CD8-positive, alpha-beta memory T cell (primary cell): ENCODE results near the gene RASAL3. TPM values are rescaled to one million over a fixed set of nuclear protein-coding genes. Genes with fewer than 3 reads are reported as not detected.
A peak's percentile ranks its signal among the peaks of the same experiment; 100 is the strongest.
"Not testable (repeated sequence)": the region's sequence is repeated elsewhere in the genome, so short reads cannot be mapped to it uniquely, and the experiment has no call there.

Experiments used
- CTCF ChIA-PET: fragments of 350-600 bp; sonication (Branson Sonifier 250); formaldehyde crosslinking; loops from one replicate; lab custom pipeline; 2021; ENCODE audit warnings: antibody characterized with exemption; lab: Charles Lee
- POLR2A ChIA-PET: fragments of 350-600 bp; sonication (Branson Sonifier 250); formaldehyde crosslinking; loops from one replicate; lab custom pipeline; 2021; ENCODE audit warnings: antibody characterized with exemption; lab: Charles Lee
- DNase-seq, 5 donors: peaks; one replicate each; pipeline versions ENCODE4 v3.0.0 to v3.0.0-alpha.2; 2020 to 2022; ENCODE audit warnings: mixed read lengths in 1 of 5
- H3K27ac ChIP-seq: one replicate; pipeline ENCODE4 v1.7.0; 2013; ENCODE audit warnings: low read depth, mild to moderate bottlenecking, low read length, moderate library complexity
- H3K27me3 ChIP-seq: 2 replicates; pipeline ENCODE4 v1.7.0; 2013; ENCODE audit warnings: low read length, mild to moderate bottlenecking; ENCODE audit not compliant: insufficient read depth, poor library complexity, severe bottlenecking
- H3K36me3 ChIP-seq: 2 replicates; pipeline ENCODE4 v1.7.0; 2013; ENCODE audit warnings: mild to moderate bottlenecking, low read length, moderate library complexity; ENCODE audit not compliant: insufficient read depth
- H3K4me1 ChIP-seq: 2 replicates; pipeline ENCODE4 v1.7.0; 2013; ENCODE audit warnings: mild to moderate bottlenecking, low read length, moderate library complexity; ENCODE audit not compliant: insufficient read depth
- H3K4me3 ChIP-seq: 2 replicates; pipeline ENCODE4 v1.7.0; 2013; ENCODE audit warnings: mild to moderate bottlenecking, low read length
- H3K9me3 ChIP-seq: 2 replicates; pipeline ENCODE4 v1.7.0; 2013; ENCODE audit warnings: mild to moderate bottlenecking, low read length
- H3K27ac Mint-ChIP-seq, 8 donors: one replicate each; pipeline ENCODE4 v1.8.0; 2020 to 2021; ENCODE audit warnings: mixed read lengths in 8 of 8, mild to moderate bottlenecking in 6 of 8, inconsistent platforms in 3 of 8, moderate library complexity in 3 of 8
- H3K27me3 Mint-ChIP-seq, 2 donors: one replicate each; pipeline ENCODE4 v1.8.0; 2020 to 2021; ENCODE audit warnings: mixed read lengths in 2 of 2, mild to moderate bottlenecking in 1 of 2, moderate library complexity in 1 of 2
- H3K36me3 Mint-ChIP-seq, 3 donors: one replicate each; pipeline ENCODE4 v1.8.0; 2020 to 2021; ENCODE audit warnings: mixed read lengths in 3 of 3, inconsistent platforms in 1 of 3, mild to moderate bottlenecking in 1 of 3
- H3K4me1 Mint-ChIP-seq, 3 donors: one replicate each; pipeline ENCODE4 v1.8.0; 2020 to 2021; ENCODE audit warnings: mixed read lengths in 3 of 3, inconsistent platforms in 1 of 3, mild to moderate bottlenecking in 1 of 3
- H3K4me3 Mint-ChIP-seq, 7 donors: one replicate each; pipeline ENCODE4 v1.8.0; 2020 to 2021; ENCODE audit warnings: mixed read lengths in 7 of 7, mild to moderate bottlenecking in 6 of 7, moderate library complexity in 4 of 7, inconsistent platforms in 2 of 7
- H3K9me3 Mint-ChIP-seq, 5 donors: one replicate each; pipeline ENCODE4 v1.8.0; 2020 to 2022; ENCODE audit warnings: mixed read lengths in 5 of 5, mild to moderate bottlenecking in 3 of 5, moderate library complexity in 2 of 5, inconsistent platforms in 1 of 5
- polyA plus RNA-seq: library from polyadenylated mRNA; unstranded; fragments of 300-500 nt; fragmentation: Illumina TruSeq; gene quantifications from one replicate; pipeline ENCODE4 v1.2.3, GENCODE V29; 2021
- total RNA-seq, 2 experiments: library from RNA; stranded (reverse); gene quantifications; one replicate each; pipeline ENCODE4 v1.2.3, GENCODE V29; 2021

Gene RASAL3
- total and polyA plus RNA-seq, 3 experiments from 2014 or later, result 120 to 144 (median 125) TPM

DNA sequence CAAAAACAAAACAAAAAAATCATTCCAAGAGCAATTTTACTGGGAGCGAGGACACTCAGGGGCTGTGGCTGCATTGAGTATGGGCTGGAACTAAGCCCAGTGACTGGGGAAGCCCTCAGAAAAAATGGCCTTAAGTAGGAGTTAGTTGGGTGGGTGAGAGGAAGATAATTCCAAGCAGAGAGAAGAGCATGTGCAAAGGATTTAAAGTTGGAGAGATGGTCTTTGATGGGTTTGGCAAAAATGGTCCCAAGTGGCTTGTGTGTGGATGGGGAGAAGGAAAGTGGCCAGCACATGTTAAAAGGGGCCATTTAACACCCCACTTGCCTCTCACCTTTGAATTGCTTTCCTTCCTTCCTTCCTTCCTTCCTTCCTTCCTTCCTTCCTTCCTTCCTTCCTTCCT lies 37.3 kb upstream of the RASAL3 start:
- no peaks in the 10 kb centered on the region for H3K9me3 Mint-ChIP-seq
- Histone ChIP-seq H3K4me1 (no peaks in the 10 kb centered on the region), H3K36me3 (no peaks in the 10 kb centered on the region), H3K9me3 (no peaks in the 10 kb centered on the region), H3K27ac (no peak overlapping the region), H3K4me3 (no peak overlapping the region), H3K27me3 (no peaks in the 10 kb centered on the region)
- H3K4me1 Mint-ChIP-seq, result peaks cover 3 to 19% (median 5%) of the 10 kb centered on the region in 3 donors
- H3K36me3 Mint-ChIP-seq, result no peaks in the 10 kb centered on the region
- no peak for DNase-seq
- no peak overlapping the region for H3K27ac Mint-ChIP-seq
- no peak overlapping the region for H3K4me3 Mint-ChIP-seq
- peaks cover 0 to 7% of the 10 kb centered on the region in 2 donors for H3K27me3 Mint-ChIP-seq
- POLR2A ChIA-PET, result no interaction called here
- CTCF ChIA-PET, result interaction anchor here (2.0 kb wide), 1 partner anchor 13 kb away, joined by 5 read pairs; no protein-coding TSS in a partner anchor

DNA sequence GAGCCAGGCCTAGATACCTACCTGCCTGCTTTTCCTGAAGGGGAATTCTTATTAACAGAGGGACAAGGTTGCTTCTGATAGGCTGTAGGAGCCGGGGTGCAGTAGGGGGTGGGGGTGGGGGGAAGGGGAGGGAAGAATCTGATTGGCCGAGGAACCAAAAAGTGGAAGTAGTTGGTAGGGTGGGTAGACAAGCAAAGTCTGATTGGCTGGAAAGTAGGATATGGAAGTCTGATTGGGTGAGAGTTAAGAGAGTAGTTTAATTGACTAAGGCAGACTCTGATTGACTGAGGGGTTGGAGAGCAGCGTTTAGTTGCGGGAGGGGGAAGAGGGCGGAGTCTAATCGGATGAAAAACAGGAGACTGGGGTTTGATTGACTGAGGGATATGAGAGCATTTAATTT lies 34.6 kb upstream of the RASAL3 start:
- Histone ChIP-seq H3K9me3 (no peaks in the 10 kb centered on the region), H3K4me3 (no peak overlapping the region), H3K27ac (no peak overlapping the region), H3K27me3 (no peaks in the 10 kb centered on the region), H3K36me3 (no peaks in the 10 kb centered on the region), H3K4me1 (no peaks in the 10 kb centered on the region)
- ChIA-PET POLR2A (no interaction called here), CTCF (no interaction called here)
- Mint-ChIP-seq H3K27me3 (peaks cover 0 to 2% of the 10 kb centered on the region in 2 donors), H3K36me3 (no peaks in the 10 kb centered on the region), H3K4me3 (no peak overlapping the region), H3K4me1 (peaks cover 3 to 19% (median 5%) of the 10 kb centered on the region in 3 donors), H3K9me3 (no peaks in the 10 kb centered on the region), H3K27ac (peak overlapping the region in 2 of 8 donors; percentile 37 to 87)
- DNase-seq, result no peak

DNA sequence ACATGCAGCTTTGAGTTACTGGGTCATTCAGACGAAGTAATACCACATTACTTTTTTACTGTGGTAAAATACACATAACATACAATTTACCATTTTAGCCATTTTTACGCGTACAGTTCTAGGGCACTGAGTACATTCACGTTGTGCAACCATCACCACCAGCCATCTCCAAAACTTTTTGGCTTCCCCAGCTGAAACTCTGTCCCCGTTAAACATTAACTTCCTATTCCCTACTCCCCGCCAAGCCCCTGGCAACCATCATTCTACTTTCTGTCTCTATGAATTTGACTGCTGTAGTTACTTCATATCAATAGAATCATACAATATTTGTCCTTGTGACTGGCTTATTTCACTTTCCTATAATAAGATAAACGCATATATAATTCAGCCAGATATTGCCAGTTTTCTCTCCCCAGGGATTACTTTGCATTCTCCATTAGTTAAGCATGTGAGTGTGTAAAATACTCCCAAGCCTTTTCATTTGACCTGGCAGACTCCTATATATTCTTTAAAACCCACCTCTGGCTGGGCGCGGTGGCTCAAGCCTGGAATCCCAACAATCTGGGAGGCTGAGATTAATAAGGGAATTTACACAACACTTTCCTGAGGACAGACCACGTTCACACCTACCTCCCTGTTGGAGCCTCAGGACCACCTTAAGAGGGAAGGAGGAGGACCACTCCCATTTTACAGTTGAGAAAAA lies 34.0 kb upstream of the RASAL3 start:
- no peak overlapping the region for H3K27ac ChIP-seq
- POLR2A ChIA-PET, result no interaction called here
- no peaks in the 10 kb centered on the region for H3K27me3 ChIP-seq
- Mint-ChIP-seq H3K36me3 (no peaks in the 10 kb centered on the region), H3K27ac (no peak overlapping the region), H3K9me3 (no peaks in the 10 kb centered on the region), H3K4me3 (no peak overlapping the region), H3K27me3 (peaks cover 0 to 2% of the 10 kb centered on the region in 2 donors), H3K4me1 (peaks cover 3 to 19% (median 5%) of the 10 kb centered on the region in 3 donors)
- no peaks in the 10 kb centered on the region for H3K9me3 ChIP-seq
- no peaks in the 10 kb centered on the region for H3K4me1 ChIP-seq
- no peak overlapping the region for H3K4me3 ChIP-seq
- H3K36me3 ChIP-seq, result no peaks in the 10 kb centered on the region
- DNase-seq, result no peak
- CTCF ChIA-PET, result no interaction called here

DNA sequence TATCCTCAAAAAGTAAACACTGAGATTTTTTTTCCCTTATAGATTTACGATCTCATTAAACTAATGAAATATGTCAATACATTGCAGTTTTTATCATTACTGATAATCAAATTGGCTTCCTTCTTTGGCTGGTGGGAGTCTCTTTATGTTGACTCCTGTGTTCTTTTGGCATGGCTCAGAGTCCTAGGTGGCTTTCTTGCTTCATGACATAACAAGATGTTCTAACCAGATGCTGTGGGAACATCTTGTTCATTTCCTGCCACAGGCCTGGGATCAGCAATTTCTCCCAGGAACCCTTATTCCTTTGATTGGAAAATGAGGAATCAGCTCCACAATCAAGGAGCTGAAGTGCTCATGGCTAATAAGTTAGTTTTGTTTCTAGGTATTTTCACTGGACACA lies 30.8 kb upstream of the RASAL3 start:
- H3K27ac Mint-ChIP-seq, result no peak overlapping the region

DNA sequence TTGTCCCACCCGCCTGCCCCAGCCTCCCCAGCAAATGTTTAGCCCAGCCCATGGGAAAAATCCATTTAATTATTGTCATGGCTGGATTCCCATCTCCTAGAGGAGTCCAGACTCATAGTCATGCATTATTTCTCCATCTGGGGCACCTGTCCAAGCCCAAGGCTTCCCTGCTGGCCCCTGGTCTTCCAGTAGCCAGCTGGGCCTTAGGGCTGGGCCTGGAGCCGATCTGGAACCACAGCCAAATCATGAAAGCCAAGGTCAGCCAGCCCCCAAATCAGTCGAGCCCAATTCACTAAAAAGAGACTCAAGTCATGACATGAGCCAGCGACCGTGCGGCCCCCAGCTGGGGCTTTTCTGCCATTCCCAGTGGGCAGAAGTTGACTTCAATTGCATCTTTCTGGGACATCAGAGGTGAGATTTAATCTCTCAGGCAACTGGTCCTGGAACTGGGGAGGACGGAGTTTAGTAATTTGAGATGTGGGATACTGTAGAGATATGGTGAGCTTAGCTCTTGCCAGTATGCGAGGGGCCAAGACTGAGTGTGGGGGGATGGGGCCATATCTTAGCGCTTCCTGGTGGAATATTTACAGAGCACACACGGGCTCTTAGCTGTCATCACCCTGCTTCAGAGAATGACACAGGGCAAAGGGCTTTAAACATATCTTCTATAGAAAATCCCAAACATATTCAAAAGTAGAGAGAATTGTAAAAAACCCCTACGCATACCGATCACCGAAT lies 24.3 kb upstream of the RASAL3 start:
- no peak overlapping the region for H3K27ac Mint-ChIP-seq
- no peak overlapping the region for H3K4me3 Mint-ChIP-seq
- Histone ChIP-seq H3K27ac (no peak overlapping the region), H3K4me3 (no peak overlapping the region), H3K9me3 (no peaks in the 10 kb centered on the region), H3K4me1 (no peaks in the 10 kb centered on the region), H3K36me3 (no peaks in the 10 kb centered on the region), H3K27me3 (no peaks in the 10 kb centered on the region)
- ChIA-PET CTCF (no interaction called here), POLR2A (no interaction called here)
- no peaks in the 10 kb centered on the region for H3K36me3 Mint-ChIP-seq
- H3K4me1 Mint-ChIP-seq, result peaks cover 0 to 3% (median 0%) of the 10 kb centered on the region in 3 donors
- H3K27me3 Mint-ChIP-seq, result no peaks in the 10 kb centered on the region
- no peaks in the 10 kb centered on the region for H3K9me3 Mint-ChIP-seq
- no peak for DNase-seq

More for the DNA sequence above, 30.8 kb upstream of the RASAL3 start:
- H3K36me3 ChIP-seq, result no peaks in the 10 kb centered on the region
- no peak overlapping the region for H3K4me3 ChIP-seq
- ChIA-PET POLR2A (no interaction called here), CTCF (no interaction called here)
- H3K27ac ChIP-seq, result no peak overlapping the region
- Mint-ChIP-seq H3K4me1 (peaks cover 0 to 6% (median 0%) of the 10 kb centered on the region in 3 donors), H3K36me3 (no peaks in the 10 kb centered on the region), H3K9me3 (no peaks in the 10 kb centered on the region), H3K27me3 (peaks cover 0 to 2% of the 10 kb centered on the region in 2 donors), H3K4me3 (no peak overlapping the region)
- DNase-seq, result no peak
- H3K9me3 ChIP-seq, result no peaks in the 10 kb centered on the region
- no peaks in the 10 kb centered on the region for H3K4me1 ChIP-seq
- H3K27me3 ChIP-seq, result no peaks in the 10 kb centered on the region

DNA sequence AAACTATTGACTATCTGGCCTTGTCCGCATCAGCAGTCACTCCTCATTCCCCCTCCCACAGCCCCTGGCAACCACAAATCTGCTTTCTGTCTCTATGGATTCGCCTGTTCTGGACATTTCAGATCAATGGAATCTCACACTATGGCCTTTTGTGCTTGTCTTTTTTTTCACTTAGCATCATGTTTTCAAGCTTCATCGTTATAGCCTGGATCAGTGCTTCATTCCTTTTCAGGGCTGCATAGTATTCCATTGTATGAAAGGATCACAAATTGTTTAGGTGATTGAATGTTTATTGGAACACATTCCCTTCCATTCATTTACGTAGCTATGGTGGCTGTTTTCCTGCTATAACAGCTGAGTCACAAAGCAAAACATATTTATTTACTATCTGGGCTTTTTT lies 22.7 kb upstream of the RASAL3 start:
- Histone ChIP-seq H3K27ac (no peak overlapping the region), H3K9me3 (no peaks in the 10 kb centered on the region), H3K4me3 (no peak overlapping the region), H3K27me3 (no peaks in the 10 kb centered on the region), H3K4me1 (no peaks in the 10 kb centered on the region), H3K36me3 (no peaks in the 10 kb centered on the region)
- Mint-ChIP-seq H3K4me1 (peaks cover 0 to 4% (median 3%) of the 10 kb centered on the region in 3 donors), H3K4me3 (no peak overlapping the region), H3K27me3 (no peaks in the 10 kb centered on the region), H3K9me3 (no peaks in the 10 kb centered on the region), H3K27ac (no peak overlapping the region), H3K36me3 (no peaks in the 10 kb centered on the region)
- no peak for DNase-seq
- ChIA-PET POLR2A (no interaction called here), CTCF (interaction anchor here (0.7 to 1.0 kb wide), 2 partner anchors 64 to 234 kb away, joined by 3 read pairs; no protein-coding TSS in a partner anchor)

DNA sequence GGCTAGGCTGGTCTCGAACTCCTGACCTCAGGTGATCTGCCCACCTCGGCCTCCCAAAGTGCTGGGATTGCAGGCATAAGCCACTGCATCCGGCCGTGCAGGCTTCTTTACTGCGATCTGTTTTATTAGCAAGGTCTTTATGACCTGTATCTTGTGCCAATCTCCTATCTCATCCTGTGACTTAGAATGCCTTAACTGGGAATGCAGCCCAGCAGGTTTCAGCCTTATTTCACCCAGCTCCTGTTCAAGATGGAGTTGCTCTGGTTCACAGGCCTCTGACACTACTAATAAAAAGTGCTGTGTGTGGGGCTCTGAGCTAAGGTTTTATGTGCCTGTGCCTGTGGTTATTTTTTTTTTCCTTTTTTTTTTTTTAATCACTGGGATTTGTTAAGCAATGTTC lies 21.4 kb upstream of the RASAL3 start:
- H3K9me3 Mint-ChIP-seq, H3K4me1 Mint-ChIP-seq, H3K4me1 ChIP-seq, H3K36me3 ChIP-seq, H3K9me3 ChIP-seq, H3K27me3 Mint-ChIP-seq, POLR2A ChIA-PET, H3K4me3 ChIP-seq, H3K4me3 Mint-ChIP-seq, H3K27ac ChIP-seq, H3K27ac Mint-ChIP-seq, H3K27me3 ChIP-seq, DNase-seq, H3K36me3 Mint-ChIP-seq: not testable (repeated sequence)
- CTCF ChIA-PET, result interaction anchor here (0.8 kb wide), 1 partner anchor 20 kb away, joined by 4 read pairs; no protein-coding TSS in a partner anchor

DNA sequence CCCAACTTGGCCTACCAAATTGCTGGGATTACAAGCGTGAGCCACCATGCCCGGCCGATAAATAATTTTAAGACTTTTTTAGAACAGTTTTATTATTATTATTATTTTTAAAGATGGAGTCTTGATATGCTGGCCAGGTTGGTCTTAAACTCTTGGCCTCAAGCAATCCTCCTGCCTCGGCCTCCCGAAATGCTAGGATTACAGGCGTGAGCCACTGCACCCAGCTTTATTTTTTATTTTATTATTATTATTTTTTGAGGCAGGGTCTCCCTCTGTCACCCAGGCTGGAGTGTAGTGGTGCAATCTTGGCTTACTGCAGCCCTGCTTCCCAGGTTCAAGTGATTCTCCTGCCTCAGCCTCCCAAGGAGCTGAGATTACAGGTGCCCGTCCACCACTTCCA lies 16.7 kb upstream of the RASAL3 start:
- H3K27ac ChIP-seq, H3K36me3 Mint-ChIP-seq, H3K9me3 Mint-ChIP-seq, DNase-seq, CTCF ChIA-PET, H3K4me3 Mint-ChIP-seq, H3K27ac Mint-ChIP-seq, H3K27me3 Mint-ChIP-seq, H3K27me3 ChIP-seq, H3K9me3 ChIP-seq, H3K4me3 ChIP-seq, H3K36me3 ChIP-seq: not testable (repeated sequence)
- POLR2A ChIA-PET, result interaction anchor here (0.9 kb wide), 1 partner anchor 16 kb away, joined by 3 read pairs; no protein-coding TSS in a partner anchor
- H3K4me1 ChIP-seq, result peaks cover 23% of the 10 kb centered on the region
- peaks cover 13 to 38% (median 23%) of the 10 kb centered on the region in 3 donors for H3K4me1 Mint-ChIP-seq
